ENCODE results near the gene NOG. TPM values are rescaled to one million over a fixed set of nuclear protein-coding genes. Genes with fewer than 3 reads are reported as not detected.

NOG gene
- total RNA-seq, 1 experiment from 2014 or later, result 9.2 TPM

DNA sequence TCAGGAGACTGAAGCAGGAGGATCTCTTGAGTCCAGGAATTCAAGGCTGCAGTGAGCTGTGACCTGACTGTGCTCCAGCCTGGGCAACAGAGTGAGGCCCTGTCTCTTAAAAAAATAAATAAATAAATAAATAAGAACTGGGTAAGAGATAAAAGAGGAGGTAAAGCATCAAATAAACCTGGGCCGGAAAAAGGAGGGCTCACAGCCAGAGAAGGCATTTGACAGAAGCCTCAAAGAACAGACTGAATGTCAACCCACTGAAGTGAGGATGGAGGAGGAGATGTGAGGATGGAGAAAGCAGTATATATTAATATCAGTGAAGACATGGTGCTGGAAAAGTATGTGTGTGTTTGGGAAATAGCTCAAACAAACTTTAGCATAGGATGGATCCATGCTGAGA is 6.1 kb downstream of the NOG start:
- in situ Hi-C loops (cut with HindIII; ENCODE audit: low pct_unique_long_range_greater_than_20kb, low sequenced_read_pairs), result no loop called here
- Histone ChIP-seq H3K27ac (ENCODE audit: low read length) (no peak overlapping the region), H3K27me3 (ENCODE audit: control insufficient read depth, insufficient read depth, low read length) (no peaks in the 10 kb centered on the region; the same call in 1 of the 2 replicates), H3K4me3 (ENCODE audit: low read depth in 2 of 2, low read length in 2 of 2) (no peak overlapping the region), H3K9me3 (ENCODE audit: control insufficient read depth, insufficient read depth, low read depth, low read length) (no peaks in the 10 kb centered on the region), H3K4me1 (ENCODE audit: control insufficient read depth, insufficient read depth, low read length) (peaks cover 16% of the 10 kb centered on the region), H3K36me3 (ENCODE audit: control insufficient read depth, insufficient read depth, low read length) (no peaks in the 10 kb centered on the region)
- TF ChIP-seq POLR2AphosphoS5 (IDR thresholded peaks at IDR 0.05; ENCODE audit: low read depth, low read length) (no peak), TCF7L2 (IDR thresholded peaks at IDR 0.05; ENCODE audit: low read depth, low read length) (no peak), SIN3A (IDR thresholded peaks at IDR 0.05; ENCODE audit: borderline replicate concordance, insufficient read depth, low read depth, low read length) (no peak), REST (IDR thresholded peaks at IDR 0.05; ENCODE audit: insufficient read depth in 1 of 2, low read depth in 2 of 2, low read length in 1 of 2) (no peak)
- TF ChIP-seq, protein P1, sequence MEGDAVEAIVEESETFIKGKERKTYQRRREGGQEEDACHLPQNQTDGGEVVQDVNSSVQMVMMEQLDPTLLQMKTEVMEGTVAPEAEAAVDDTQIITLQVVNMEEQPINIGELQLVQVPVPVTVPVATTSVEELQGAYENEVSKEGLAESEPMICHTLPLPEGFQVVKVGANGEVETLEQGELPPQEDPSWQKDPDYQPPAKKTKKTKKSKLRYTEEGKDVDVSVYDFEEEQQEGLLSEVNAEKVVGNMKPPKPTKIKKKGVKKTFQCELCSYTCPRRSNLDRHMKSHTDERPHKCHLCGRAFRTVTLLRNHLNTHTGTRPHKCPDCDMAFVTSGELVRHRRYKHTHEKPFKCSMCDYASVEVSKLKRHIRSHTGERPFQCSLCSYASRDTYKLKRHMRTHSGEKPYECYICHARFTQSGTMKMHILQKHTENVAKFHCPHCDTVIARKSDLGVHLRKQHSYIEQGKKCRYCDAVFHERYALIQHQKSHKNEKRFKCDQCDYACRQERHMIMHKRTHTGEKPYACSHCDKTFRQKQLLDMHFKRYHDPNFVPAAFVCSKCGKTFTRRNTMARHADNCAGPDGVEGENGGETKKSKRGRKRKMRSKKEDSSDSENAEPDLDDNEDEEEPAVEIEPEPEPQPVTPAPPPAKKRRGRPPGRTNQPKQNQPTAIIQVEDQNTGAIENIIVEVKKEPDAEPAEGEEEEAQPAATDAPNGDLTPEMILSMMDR (IDR thresholded peaks at IDR 0.05), result no peak
- CTCF ChIA-PET, result interaction anchor here (1.0 kb wide), 1 partner anchor 116 kb away, joined by 5 read pairs; no protein-coding TSS in a partner anchor
- BruUV-seq (replicated peaks), result no TSS peak
- intact Hi-C loops (cut with micrococcal nuclease; ENCODE audit: unreplicated experiment), result no loop called here
- DNase-seq (ENCODE audit: low read depth, low spot score), result no peak
- ATAC-seq, result no peak
- POLR2A ChIA-PET, result no interaction called here

DNA sequence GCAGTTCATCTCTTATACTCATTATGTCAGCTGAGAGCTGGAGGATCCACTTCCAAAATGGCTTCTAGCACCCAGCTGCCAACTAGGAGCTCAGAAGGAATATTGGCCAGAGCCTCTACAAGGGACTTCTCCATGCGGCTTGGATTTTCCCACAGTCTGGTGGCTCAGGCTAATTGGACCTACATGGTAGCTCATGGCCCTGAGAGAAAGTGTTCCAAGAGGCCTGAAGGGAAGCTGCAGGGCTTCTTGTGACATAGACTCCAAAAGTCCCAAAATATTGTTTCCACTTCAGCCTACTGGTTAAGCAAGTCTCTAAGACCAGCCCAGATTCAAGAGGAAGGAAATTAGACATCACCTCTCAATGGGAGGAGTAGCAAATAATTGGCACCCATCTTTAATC is 6.8 kb downstream of the NOG start:
- Histone ChIP-seq H3K4me3 (ENCODE audit: low read depth in 2 of 2, low read length in 2 of 2) (no peak overlapping the region), H3K36me3 (ENCODE audit: control insufficient read depth, insufficient read depth, low read length) (no peaks in the 10 kb centered on the region), H3K27me3 (ENCODE audit: control insufficient read depth, insufficient read depth, low read length) (no peaks in the 10 kb centered on the region; the same call in 1 of the 2 replicates), H3K27ac (ENCODE audit: low read length) (no peak overlapping the region), H3K9me3 (ENCODE audit: control insufficient read depth, insufficient read depth, low read depth, low read length) (no peaks in the 10 kb centered on the region), H3K4me1 (ENCODE audit: control insufficient read depth, insufficient read depth, low read length) (peaks cover 14% of the 10 kb centered on the region)
- BruUV-seq (replicated peaks), result no TSS peak
- intact Hi-C loops (cut with micrococcal nuclease; ENCODE audit: unreplicated experiment) (no loop called here), in situ Hi-C loops (cut with HindIII; ENCODE audit: low pct_unique_long_range_greater_than_20kb, low sequenced_read_pairs) (no loop called here)
- TF ChIP-seq TCF7L2 (IDR thresholded peaks at IDR 0.05; ENCODE audit: low read depth, low read length), result no peak
- TF ChIP-seq, protein P1 (IDR thresholded peaks at IDR 0.05), result no peak
- no peak for TF ChIP-seq SIN3A (IDR thresholded peaks at IDR 0.05; ENCODE audit: borderline replicate concordance, insufficient read depth, low read depth, low read length)
- TF ChIP-seq POLR2AphosphoS5 (IDR thresholded peaks at IDR 0.05; ENCODE audit: low read depth, low read length), result no peak
- TF ChIP-seq REST (IDR thresholded peaks at IDR 0.05; ENCODE audit: insufficient read depth in 1 of 2, low read depth in 2 of 2, low read length in 1 of 2), result no peak
- ChIA-PET CTCF (no interaction called here), POLR2A (interaction anchor here (0.5 to 0.7 kb wide), 2 partner anchors 15 to 155 kb away, joined by 3 to 4 read pairs; no protein-coding TSS in a partner anchor)
- ATAC-seq (no peak), DNase-seq (ENCODE audit: low read depth, low spot score) (no peak)

Measured in Panc1 (cell line).